PFSK-1 (cell line): ENCODE results near the gene GPR137C.

Experiments
- POLR2AphosphoS5 ChIP-seq: IDR thresholded peaks from 2 replicates; pipeline ENCODE4 v1.6.1; 2012; ENCODE audit warnings: low read depth, mild to moderate bottlenecking, control low read depth, low read length, moderate library complexity
- REST ChIP-seq, 2 experiments: IDR thresholded peaks; 2 replicates each; pipeline versions ENCODE4 v1.6.1 to v1.8.0; 2011 to 2012; ENCODE audit warnings: low read depth in 2 of 2, low read length in 2 of 2, control low read depth in 1 of 2, inconsistent platforms in 1 of 2, mild to moderate bottlenecking in 1 of 2, moderate library complexity in 1 of 2; ENCODE audit not compliant: insufficient read depth in 1 of 2
- SIN3A ChIP-seq: IDR thresholded peaks from 2 replicates; pipeline ENCODE4 v1.6.1; 2012; ENCODE audit warnings: mild to moderate bottlenecking, low read length, moderate library complexity, borderline replicate concordance; ENCODE audit not compliant: insufficient read depth
- TAF1 ChIP-seq: IDR thresholded peaks from 2 replicates; pipeline ENCODE4 v1.6.1; 2012; ENCODE audit warnings: low read length, control low read depth, borderline replicate concordance; ENCODE audit not compliant: insufficient read depth

DNA sequence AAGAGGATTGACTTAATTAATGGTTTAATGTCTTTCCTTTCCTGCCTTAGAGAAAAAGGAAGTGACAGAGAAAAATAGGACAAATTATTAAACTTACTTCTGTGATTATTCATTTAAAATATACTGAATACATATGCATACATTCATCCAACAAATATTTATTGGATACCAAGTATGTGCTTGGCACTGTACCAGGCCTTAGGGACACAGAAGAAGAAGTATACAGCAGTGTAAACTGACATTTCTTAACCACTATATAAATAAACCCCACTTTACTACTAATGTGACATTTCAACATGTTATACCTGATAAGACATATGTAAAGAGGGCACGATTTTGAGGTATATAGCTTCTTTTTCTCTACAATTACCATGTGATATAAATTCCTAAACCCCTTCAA is 89.1 kb downstream of the GPR137C start:
- TF ChIP-seq SIN3A (no peak), POLR2AphosphoS5 (no peak), TAF1 (no peak), REST (IDR thresholded peaks at IDR 0.05; ENCODE audit: insufficient read depth in 1 of 2, low read depth in 2 of 2, low read length in 2 of 2) (no peak)
